Activated CD4-positive, alpha-beta T cell treated with anti-CD3 and anti-CD28 coated beads, Interleukin-2, amount 50 U/mL, for 24 hours (primary cell): ENCODE results near the gene LIMS2.

Experiments used
- DNase-seq, 2 donors: peaks; one replicate each; pipeline ENCODE4 v3.0.0-alpha.2; 2020; ENCODE audit warnings: low read depth in 1 of 2, low spot score in 1 of 2

The LIMS2 gene

DNA sequence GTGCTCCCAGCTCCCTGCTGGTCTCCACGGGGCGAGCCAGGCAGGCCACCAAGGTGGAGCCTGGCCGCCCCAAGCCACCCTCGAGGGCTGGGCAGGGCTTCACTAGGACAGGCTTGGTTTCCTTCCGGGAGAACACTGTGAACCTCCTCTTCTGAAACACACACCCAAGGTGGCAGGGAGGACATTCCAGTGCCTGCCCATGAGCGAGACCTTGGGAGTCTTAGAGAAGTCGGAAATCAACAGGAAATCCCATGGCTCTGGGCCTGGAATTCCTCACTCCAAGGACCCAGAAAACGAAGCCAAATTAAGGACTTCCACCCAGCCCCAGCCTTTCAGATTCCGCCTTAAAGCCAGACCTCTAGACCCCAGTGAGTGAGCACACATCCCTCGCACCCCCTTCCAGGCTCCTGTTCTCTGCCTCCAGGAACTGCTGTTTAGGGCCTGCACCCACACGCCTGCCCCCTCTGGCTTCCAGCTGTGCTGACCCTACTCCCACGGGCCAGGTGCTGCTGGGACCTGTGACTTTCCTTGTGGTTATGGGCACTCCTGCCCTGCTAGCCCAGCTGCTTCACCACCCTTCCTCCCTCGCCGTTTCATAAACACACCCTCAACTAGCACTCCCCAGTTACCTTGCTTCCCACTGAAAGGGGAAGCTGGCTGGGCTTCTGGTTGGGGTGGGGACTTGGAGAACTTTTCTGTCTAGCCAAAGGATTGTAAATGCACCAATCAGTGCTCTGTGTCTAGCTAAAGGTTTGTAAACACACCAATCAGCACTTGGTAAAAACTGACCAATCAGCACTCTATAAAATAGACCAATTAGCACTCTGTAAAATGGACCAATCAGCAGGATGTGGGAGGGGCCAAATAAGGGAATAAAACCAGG is 15.7 kb downstream of the LIMS2 start:
- no peak for DNase-seq

DNA sequence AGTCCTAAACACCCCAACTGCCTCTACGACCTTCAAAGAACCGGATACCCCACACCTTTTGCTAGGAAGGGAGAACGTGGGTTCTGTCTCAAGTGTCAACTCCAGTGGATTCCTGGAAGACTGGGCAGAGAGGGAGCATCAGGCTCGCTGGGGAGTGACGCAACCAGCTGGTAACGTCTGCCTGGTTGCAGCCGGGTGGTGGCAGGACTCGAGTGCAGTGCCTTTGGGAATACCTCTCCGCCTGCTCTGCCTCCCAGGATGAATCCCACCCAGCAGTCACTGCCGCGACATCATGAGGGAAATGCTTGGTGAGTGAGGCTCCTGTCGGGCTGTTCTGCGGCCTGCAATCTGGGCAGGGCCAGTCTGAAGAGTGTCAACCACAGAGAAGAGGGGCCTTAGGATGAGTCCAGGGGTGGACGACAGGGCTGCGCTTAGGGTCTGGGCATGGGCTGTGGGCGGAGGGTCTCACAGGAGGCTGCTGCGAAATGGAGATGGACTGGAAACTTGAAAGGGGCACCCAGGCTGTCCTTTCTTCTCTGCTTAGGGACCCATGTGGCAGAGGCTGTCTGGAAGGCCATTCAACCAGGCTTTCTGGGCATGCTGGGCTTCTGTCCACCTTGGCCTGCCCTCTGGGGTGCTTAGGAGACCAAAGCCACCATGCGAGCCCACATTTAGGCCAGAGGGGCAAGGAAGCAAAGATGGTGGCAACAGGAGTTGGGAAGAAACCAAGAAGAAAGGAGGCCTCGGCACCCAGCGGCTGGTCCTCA is 16.5 kb downstream of the LIMS2 start:
- no peak for DNase-seq

DNA sequence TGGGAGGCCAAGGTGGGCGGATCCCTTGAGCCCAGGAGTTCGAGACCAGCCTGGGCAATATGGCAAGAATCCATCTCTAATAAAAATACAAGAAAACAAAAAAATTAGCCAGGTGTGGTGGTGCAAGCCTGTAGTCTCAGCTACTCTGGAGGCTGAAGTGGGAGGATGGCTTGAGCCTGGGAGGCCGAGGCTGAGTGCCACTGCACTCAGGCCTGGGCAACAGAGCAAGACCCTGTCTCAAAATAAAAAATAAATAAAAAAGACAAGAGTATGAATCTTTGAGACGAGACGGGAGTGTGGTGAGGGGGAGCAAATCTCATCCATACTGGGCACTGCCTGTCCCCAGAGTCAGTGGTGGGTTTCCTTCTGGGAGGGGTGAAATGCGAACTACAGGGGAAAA is 17.2 kb downstream of the LIMS2 start:
- DNase-seq: no peak

DNA sequence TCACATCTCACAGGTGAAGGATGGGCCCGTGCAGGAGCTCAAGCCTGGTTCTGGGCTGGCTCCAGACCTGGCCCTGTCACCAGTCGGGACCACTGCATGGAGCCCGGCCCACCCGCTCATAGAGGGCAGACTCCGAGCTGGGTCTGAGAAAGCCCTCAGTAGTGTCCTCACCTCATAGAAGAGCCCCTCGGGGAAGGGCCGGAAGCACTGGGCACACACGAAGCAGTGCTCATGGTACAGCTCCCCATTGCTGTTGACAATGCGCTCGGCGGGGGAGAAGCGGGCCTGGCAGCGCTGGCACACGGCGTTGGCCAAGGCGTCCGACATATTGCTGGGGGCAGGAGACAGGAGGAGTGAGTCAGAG is 18.1 kb downstream of the LIMS2 start:
- no peak for DNase-seq

DNA sequence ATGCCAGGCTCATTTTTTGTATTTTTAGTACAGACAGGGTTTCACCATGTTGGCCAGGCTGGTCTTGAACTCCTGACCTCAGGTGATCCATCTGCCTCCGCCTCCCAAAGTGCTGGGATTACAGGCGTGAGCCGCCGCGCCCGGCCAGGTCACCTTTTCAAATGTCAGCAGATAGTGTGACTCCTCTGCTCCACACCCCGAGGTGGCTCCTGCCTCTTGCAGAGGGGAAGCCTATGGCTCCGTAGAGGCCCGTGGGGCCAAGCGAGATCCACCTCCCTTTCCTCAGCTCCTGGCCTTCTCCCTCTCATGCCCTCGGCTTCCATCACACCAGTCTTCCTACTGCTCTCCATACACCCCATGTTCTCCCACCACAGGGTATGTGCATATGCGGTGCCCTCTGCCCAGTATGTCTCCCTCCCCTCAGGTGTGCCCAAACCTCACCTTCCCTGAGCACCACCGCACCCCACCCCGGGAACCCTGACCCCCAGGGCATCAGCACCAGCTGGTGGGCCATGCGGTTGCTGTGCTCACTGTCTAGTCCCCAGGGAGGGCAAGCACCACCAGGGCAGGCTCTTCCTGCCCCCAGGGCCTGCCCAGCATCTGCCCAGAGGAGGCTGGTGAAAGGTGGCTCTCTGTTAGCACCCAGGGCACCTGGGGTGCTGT is 18.6 kb downstream of the LIMS2 start:
- no peak for DNase-seq

DNA sequence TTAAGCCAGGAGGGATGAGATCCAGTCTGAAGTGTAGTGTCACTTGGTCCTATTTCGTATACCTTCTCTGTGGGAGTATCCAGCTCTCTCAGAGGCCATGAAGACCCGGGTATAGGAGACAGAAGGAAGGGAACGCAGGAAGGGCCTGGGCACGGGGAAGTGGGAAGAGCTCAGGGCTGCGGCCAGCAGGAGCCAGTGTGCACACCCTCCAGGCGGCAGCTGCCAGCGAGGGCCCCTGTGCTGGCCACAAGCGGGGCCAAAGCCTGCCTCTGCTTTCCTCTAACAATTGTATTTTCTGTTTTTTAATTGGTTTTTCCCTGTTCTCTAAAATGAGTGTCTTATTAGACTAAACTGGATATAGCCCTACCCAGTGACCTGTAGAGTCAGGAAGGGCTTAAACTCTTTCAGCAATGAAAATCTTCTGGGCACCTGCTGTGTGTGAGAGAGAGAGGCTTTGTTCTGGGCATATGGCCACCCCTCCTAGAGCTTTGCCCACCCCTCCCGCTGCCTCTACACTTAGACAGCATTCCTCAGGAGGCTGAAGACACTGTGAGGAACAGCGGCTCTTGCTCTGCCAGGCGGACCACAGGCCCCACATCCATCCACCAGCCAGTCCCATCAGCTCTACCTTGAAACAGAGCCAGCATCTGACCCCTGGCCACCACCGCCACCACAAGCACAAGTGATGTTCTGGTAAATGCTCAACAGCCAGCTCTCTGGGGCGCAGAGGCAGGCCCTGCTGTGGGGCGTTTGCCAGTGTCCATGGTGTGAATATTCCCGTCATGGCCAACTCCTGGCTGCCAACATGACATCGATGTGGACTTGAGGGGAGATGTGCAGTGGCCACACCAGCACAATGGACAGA is 19.9 kb downstream of the LIMS2 start:
- no peak for DNase-seq

DNA sequence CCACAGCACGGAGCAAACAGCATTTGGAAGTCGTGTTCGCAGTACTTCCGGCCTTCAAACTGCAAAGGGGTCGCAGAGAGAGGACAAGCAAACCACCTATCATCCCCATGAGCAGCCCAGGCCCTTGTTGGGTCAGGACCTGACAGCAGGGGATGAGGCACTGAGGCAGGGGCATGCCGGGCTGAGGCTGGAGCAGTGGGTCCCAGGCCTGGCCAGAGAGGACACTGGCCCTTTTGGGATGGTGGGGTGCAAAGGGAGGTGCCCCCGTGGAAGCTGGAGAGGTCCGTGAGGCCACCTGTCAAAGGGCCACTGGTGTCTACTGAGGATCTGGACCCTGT is 20.5 kb downstream of the LIMS2 start:
- no peak for DNase-seq

DNA sequence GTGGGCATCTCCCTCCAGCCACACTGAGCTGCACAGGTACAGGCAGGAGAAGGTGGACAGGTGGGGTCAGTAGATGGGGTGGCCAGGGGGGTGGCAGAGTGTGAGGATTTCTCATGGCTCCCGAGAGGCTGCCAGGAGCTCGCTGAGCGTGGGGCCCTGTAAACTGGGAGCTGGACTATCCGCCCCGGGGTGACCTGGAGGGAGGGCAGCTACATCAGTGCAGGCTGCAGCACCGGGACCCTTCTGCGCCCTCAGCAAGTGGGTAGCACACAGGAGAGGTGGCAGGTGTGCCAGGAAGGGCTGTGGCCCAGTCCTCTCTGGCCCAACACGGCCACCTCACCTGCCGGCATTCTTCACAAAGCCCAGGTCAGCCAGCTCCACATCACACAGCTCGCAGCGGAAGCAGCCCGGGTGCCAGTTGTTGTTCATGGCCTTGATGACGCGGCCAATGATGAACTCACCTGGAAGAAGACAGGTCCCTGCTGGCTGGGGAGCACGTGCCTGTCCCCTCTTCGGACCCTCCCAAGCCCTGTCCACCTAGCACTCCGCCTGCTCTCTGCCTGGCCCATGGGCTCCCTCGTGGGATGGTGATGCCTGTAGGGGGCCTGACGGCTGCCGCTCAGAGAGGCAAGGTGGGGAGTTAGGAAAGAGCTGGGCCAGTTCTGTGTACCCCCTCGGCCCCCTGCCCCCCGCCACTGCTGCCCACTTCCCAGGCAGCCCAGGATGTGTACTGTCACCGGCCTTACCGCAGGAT is 21.1 kb downstream of the LIMS2 start:
- DNase-seq: no peak

DNA sequence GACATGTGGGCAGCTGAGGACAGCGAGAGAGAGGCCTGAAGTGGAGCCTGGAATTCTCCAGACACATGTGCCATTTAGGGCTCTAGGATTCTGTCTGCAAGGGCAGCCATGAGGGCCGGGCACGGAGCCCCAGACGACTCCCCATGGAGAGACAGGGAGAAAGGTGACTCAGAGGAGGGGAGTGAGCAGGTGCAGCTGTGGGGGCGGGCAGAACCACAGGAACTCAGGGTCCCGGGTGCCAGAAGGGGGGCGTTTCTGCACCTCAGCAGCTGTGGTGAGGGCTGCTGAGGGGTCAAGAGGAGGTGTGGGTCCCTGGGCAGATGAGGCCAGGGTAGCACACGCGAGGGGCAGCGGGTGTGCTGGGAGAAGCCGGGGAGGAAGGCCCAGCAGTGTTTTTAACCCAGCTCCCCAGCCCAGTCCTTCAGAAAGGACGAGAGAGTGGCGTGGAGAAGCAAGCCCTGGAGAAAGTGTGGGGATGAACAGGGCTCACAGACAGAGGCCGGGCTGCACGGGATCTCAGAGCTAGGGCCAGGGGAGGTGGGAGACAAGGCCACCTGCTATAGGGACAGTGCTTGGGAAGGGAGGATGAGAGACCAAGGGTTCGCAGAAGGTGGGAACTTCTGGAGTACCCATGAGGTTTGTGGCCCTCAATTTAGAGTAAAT is 21.8 kb downstream of the LIMS2 start:
- DNase-seq: no peak

DNA sequence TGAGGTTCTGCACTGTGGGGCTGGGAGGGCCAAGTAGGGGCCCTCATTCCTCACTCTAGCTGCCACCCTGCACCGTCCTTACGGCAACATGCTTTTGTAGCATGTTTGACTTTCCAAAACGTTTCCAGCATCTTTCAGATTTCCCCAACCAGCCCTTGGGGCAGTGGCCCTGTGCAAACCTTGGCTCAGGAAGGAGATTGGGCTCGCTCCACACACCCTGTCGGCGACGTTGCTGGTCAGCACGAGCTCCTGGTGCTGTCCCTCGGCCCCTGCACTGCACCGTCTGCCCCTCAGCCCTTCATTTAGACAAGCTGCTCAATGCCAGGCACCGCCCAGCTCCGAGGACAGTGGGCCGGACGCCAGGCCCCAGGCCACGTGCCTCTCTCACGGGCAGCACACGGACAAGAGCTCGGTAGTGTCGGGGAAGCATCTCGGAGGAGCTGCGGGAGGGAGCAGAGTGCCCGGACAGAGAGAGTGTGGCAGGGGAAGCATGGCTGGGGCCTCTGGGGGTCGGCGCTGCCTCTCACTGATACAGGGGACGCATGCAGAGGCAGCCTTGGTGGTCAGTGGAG is 22.5 kb downstream of the LIMS2 start:
- no peak for DNase-seq

DNA sequence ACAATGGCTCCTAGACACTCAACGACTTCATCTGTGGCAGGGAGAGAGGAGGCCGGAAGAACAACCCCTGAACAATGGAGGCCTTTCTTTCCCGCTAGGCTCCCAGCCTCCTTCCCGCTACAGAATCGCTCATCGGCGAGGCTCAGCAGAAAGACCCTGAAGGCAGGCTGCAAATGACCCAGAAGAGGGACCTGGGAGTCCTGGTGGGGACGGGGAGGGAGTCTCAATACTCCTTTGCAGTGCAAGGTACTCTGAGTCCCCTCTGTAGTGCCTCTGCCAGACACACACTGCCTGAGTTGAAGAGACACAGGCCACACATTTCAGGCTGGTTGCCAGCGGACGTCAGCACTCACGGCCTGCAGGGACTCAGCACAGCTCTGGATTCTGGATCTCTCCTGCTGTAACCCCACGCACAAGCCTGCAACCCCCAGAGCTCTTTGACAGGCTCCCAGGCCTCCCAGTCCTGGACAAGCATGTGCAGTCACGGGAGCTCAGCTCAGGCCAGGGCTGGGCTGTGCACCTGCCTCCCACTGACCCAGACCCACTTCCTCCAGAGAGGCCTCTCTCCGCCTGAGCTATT is 23.3 kb downstream of the LIMS2 start:
- DNase-seq: no peak

DNA sequence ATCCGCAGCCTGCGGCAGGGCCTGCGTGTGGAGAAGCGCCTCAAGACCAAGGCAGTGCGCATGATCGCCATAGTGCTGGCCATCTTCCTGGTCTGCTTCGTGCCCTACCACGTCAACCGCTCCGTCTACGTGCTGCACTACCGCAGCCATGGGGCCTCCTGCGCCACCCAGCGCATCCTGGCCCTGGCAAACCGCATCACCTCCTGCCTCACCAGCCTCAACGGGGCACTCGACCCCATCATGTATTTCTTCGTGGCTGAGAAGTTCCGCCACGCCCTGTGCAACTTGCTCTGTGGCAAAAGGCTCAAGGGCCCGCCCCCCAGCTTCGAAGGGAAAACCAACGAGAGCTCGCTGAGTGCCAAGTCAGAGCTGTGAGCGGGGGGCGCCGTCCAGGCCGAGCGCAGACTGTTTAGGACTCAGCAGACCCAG is 23.9 kb downstream of the LIMS2 start:
- no peak for DNase-seq

DNA sequence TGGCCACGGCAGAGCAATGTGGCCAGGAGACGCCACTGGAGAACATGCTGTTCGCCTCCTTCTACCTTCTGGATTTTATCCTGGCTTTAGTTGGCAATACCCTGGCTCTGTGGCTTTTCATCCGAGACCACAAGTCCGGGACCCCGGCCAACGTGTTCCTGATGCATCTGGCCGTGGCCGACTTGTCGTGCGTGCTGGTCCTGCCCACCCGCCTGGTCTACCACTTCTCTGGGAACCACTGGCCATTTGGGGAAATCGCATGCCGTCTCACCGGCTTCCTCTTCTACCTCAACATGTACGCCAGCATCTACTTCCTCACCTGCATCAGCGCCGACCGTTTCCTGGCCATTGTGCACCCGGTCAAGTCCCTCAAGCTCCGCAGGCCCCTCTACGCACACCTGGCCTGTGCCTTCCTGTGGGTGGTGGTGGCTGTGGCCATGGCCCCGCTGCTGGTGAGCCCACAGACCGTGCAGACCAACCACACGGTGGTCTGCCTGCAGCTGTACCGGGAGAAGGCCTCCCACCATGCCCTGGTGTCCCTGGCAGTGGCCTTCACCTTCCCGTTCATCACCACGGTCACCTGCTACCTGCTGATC is 24.4 kb downstream of the LIMS2 start:
- no peak for DNase-seq

DNA sequence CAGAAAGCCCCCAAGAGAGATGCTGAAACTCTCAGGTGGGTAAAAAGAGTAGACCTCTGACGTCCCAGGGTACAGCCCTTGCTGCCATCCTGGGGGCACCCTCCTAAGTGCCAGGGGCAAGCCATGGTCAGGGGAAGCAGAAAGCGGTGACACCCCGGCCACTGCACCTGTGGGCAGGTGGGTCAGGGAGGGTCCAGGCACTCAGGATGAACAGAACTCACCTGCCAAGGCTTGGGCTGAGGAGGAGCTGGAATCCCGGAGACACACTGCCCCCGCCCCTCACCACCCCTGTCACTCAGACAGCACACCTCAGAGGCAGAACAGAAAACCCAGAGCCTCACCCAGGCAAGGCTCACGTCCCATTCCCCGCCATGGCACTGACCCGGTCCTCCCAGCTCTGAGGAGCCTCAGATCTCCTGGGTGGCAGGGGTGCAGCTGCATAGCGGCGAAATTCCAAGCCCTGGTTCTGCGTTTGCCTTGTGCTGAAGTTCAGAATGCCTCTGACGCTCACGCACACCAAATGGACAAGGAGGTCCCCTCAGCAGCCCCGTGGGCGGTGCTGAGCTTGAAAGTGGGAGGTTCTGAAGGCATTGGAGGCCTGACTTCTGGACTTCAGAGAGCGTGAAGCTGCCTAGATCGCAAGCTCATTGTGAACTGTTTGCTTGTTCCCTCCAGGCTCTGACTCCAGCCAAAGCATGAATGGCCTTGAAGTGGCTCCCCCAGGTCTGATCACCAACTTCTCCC is 25.1 kb downstream of the LIMS2 start:
- DNase-seq: no peak

DNA sequence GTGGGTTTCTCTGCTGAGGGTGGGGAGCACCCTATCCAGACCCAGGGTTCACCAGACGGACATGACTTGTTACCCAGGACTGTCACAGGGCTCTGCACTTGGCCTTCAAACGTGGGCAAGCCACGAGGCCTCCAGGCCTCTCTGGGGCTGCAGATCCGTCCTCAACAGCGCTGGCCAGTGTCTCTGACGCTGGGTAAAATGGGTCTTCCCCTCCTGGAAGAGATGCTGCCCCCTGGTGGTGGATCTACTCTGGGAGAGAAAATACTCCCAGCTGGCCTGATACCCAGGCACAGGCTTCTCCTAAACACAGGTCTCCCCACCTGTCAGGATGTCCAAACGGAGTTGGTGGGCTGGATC is 25.7 kb downstream of the LIMS2 start:
- DNase-seq: peak; percentile 82 to 85

DNA sequence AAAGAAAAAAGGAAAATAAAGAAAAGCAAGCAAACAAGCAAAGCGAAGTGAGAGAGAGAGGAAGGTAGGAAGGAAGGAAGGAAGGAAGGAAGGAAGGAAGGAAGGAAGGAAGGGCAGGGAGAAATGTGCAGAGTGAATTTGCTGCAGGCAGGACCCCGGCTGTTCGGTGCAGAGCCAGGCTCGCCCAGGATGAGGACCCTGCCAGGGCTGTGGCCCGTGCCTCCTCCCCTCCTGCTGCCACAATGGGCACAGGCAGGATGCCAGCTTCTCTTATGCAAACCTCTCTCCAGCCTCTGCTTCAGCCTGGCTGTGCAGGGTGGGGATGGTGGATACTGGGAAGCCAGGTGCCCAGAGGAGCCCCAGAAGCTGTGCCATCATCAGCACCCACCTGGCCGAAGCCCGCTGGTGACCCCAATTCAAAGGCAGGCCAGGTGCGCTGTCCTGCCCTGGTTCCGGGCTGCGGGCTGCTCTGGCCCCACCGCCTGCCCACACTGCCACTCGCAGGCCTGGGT is 26.2 kb downstream of the LIMS2 start:
- no peak for DNase-seq

DNA sequence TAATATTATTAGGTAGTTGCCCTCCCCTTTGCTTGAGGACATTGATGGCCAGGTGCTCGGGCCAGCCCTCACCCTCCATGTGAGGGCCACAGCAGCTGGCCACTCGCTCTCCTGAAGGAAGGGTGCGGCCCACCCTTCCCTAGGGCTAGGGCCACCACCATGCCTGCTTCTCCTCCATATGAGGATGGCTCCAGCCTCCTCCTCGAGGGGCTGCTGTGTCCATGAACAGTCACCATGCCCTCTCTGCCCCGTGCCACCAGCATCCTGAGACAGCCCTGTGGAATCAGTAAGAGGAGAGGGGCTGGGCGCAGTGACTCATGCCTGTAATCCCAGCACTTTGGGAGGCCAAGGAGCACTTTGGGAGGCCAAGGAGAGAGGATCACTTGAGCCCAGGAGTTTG is 27.0 kb downstream of the LIMS2 start:
- DNase-seq: no peak
